Stimulated activated CD8-positive, alpha-beta memory T cell treated with anti-CD3 and anti-CD28 coated beads, Interleukin-4, amount 100 ng/mL, for 4 hours (primary cell): ENCODE data around the gene CDH8.
"Not testable (repeated sequence)": the region's sequence is repeated elsewhere in the genome, so short reads cannot be mapped to it uniquely, and the experiment has no call there.

Source experiments
- DNase-seq, 2 donors: peaks; one replicate each; pipeline ENCODE4 v3.0.0-alpha.2; 2020; ENCODE audit warnings: low read depth in 2 of 2, low spot score in 1 of 2

Gene CDH8

DNA sequence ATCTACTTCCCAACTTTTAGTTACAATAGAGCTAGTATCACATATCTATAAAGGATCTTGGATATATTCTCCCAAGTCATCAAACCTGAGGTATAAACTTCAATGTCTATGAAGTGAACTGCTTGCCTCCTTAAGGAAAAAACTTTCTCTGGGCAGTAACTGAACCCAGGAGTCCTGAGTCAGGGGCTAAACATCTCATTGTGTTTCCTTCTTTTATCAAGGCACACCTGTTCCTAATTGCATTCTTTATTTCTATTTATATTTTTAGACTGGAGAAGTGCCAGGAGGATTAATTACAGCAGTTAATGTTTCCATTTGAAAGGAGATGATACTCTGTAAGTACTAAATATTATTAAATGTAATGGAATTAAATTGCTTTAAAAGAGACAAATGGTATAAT is 98.6 kb downstream of the CDH8 start:
- DNase-seq = no peak

DNA sequence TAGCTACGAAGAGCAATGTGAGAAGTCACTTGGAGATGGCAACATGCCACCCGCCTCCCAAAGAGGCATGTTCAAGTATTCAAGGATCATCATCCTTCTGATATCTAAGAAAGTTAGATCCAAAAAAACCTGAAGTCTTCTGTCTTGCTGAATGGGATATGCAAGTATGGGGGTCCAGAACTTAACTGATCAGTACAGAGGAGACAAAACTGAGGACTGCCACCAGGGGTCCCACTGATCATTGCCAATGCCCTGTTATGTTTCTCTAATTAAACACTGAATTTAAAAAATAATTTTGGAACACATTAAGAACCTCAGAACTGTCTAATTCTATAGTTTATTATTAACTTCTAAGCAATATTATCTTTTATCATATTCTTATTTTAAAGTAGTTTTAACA is 99.7 kb downstream of the CDH8 start:
- DNase-seq = no peak

DNA sequence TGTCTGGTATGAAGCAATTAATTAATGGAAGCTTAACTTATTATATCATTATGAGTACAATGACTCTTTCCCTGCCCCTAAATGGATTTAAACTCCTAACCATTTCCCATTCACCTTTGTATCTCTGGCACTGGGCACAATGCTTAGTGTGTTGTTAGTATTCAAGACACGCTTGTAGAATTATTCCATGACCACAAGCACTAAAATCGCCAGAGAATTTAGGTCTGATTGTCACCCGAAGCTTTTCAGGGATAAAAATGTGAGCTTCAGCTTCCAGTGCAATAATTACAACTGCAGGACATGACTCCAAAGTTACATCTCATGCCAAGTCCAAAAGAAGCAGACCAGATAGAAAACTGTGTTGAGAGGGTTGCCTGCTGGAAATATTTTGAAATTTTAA is 101.6 kb downstream of the CDH8 start:
- DNase-seq = no peak

DNA sequence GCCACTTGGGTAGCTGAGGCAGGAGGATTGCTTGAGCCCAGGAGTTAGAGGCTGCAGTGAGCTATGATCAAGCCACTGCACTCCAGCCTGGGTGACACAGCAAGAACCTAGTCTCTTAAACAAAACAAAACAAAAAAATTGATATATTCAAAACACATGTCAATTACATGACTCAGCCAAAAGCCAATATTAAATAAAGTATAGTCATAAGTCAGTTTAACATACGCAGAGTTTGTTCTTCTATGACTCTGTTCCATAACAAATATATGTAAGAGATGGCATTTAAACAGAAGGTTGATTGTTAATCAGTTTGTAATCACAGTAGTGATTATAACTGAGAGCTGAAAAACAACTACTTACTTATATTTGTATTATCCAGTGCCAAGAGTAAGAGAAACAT is 106.5 kb downstream of the CDH8 start:
- no peak for DNase-seq

DNA sequence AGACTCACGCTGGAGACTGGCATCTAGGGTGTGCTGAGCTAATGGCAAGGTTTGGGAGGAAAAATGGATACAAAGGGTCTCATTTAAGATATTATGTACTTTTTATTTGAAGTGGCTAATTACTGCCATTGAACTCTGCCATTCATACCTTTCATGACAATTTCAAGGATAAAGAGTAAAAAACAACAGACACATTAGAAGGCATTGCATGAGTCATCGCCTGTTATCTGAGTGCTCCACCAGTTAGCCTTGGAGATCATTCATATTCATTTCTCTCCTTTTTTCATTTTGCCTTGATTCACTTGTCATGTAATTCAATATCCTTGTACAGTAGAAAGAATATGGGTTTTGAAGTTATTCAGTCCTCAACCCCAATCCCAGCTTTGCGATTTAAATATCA is 109.5 kb downstream of the CDH8 start:
- no peak for DNase-seq

DNA sequence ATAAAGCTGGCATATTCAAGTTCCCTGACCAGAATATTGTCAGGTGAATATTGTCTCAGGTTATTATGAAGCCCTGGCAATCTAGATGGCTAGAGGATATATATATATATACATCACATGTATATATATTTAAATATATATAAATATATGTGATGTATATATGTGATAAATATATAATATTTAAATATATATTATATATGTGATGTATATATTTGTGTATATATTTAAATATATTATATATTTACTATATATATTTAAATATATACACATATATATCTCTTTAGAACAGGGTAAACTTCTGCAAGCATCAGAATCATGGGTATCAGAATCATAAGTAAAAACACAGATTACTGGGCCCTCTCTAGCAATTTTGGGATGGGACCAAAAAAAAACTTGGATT is 112.6 kb downstream of the CDH8 start:
- DNase-seq = no peak

DNA sequence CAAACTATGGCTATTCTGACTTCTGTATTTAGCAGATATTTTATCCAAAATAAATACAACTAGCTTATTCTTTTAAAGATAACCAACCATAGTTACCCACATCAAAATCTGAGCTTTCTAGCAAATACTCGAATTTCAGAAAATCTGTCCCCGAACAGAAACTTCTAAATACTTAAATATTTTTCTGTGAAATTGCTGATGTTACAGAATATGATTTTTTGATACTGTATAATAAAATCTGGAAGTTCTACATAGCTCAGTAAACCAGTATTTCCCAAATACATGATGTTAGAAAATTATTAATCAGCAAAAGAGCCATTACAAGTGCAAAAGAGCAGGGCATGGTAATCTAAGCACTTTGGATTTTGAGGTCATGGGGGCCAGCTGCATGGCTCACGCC is 114.9 kb downstream of the CDH8 start:
- no peak for DNase-seq

DNA sequence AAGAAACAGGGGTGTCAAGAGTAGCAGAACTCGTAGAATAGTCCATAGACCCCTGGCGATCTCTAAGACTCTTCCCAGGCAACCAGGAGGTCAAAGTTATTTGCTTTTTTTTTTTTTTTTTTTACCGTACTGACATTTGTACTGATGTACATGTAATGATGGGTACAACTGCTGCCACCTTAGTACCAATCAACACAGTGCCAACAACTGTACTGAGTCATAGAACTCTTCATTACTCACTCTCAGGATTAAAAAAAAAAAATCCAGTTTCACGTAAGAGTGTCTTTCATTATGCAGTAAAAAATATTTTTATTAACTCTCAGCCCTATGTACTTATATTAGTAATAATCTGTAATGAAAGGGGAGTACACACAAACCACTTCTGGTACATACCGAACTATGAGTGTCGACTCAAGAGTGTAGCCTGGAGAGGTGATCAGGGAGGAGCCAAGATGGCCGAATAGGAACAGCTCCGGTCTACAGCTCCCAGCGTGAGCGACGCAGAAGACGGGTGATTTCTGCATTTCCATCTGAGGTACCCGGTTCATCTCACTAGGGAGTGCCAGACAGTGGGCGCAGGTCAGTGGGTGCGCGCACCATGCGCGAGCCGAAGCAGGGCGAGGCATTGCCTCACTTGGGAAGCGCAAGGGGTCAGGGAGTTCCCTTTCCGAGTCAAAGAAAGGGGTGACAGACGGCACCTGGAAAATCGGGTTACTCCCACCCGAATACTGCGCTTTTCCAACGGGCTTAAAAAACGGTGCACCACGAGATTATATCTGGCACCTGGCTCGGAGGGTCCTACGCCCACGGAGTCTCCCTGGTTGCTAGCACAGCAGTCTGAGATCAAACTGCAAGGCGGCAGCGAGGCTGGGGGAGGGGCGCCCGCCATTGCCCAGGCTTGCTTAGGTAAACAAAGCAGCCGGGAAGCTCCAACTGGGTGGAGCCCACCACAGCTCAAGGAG is 118.1 kb downstream of the CDH8 start:
- not testable (repeated sequence) for DNase-seq

DNA sequence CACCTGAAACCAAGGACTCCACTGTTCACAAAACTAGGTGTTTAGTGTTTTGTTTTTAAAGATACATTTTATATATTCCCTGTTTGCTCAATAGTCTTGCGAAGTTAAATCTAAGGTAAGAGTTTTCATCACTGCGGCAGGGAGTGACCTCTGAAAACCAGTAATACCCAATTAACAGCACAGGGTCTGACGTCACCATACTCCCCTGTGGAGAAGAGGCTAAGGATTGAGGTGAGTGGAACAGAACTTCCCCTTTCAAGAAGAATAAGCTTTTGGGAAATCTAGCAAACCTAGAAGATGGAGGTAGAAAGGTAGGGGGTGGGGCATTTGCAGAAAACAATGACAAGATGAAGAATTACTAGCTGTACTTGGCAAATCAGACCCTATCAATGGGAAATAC is 120.7 kb downstream of the CDH8 start:
- DNase-seq = no peak

DNA sequence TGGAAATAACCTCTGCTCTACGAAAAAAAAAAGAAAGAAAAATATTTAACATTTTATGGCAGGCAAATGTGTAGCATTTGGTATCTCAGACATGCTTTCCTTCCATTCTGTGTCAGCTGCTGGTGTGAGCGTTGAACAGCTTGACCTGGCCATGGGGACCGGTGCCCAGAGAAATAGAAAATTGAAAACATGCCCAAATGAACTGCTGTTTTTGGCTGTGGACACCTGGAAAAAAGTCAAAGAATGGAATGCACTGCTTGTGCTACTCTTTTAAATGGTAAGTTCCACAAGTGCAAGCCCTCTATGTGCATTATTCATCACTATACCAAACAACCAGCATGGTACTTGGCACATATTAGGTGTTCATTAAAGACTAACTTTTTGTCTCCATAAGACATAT is 127.2 kb downstream of the CDH8 start:
- DNase-seq = no peak

DNA sequence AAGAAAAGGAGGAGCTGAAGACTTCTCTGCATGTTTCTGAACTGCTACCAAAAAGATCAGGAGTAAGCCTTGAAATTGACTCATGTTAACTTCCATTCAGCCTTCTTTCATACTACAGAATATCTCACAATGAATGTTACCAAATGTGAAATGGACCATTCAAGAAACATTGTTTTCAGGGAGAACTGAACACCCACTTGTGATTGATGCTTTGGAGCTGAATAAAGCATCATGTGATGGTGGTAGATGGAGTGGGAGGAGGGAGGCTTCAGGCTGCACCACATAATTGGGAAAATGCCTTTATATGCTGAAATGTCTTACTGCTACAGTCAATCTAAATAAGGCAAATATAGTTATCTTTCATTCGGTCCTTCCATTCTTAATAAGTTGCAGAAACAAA is 127.8 kb downstream of the CDH8 start:
- DNase-seq = no peak

DNA sequence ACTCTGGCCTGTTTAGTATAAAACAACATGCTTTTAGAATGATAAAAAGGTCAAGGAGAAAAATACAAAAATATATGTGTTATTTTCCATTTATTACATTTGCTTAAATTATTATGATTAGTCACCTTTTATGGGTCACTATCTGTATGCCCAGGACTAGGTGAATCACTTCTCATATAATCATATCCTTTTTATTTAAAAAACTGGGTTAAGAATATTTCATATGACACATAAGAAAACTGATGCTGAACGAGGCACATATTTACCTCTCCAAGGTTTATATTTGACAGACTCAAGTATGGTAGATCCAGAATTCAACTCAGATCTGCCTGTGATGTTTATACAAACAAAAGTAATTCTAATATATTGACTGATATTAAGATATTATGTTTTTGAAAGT is 134.5 kb downstream of the CDH8 start:
- no peak for DNase-seq

DNA sequence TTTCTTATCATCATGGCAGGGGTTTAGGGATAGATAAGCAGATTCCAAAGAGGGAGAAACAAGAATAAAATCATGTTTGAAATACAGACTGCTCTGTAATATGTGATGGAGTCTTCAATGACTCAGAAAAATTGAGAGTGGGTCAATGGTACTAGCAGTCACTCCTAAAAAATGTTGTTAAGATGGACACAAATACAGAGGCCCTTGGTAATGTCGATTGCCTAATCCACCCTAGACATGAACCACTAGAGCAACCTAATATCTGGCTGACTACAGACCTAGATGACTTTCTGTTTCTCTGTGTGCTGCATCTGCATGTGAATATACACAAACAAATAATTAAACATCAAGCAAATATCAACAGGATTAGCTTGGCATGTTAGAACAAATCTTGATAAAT is 135.8 kb downstream of the CDH8 start:
- no peak for DNase-seq

DNA sequence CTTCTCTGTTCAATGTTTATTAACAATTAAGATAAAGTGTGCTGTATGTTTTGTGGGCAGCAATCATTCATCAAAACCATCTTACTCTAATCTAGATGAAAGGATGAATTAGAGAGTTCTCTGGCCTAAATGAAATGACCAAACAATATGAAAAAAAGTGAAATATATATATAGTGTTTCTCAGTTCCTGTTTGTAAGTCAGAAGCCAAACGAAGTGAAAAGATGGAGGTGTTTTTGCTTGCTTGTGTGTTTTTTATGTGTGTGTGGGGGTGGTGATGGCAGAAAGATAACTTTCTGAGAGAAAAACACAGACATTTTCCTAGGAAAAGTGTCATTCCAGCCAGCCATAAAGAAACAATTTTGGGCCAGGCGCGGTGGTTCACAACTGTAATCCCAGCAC is 138.6 kb downstream of the CDH8 start:
- no peak for DNase-seq

DNA sequence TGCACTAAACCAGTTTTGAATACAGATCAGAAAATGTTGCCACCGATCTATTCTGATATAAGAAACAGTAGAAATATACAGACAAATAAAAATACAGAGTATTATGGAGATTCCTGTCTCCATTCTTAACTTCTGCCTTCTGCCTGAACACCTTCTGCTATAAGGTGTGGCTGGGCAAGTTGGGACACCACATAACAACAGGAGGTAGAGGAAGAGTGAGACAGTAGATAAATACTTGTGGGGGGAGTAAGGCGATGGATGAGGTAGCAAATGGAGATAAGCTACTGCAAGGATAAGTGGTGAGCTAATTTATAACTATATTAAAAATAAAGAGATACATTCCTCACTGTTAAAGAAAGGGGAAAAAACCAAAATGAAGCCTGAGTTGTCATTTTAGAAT is 143.7 kb downstream of the CDH8 start:
- DNase-seq = no peak

DNA sequence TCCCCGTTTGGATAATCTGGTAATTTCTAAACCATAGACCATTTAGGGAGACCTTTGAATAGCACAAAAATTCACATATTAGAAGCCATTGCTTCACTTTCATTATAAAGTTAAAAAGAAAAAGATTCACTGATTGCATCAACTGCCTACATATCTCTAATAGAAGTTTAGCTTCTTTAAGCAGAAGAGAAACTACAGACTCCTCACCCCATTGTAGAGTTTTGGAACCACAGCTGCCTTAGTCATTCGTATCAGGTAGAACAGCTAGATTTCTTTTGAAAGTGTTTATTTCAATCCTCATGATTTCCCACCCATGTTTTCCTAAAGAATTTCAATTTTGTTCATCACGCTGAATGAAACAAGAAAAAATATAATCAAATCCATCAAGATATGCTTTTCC is 144.8 kb downstream of the CDH8 start:
- DNase-seq = no peak

DNA sequence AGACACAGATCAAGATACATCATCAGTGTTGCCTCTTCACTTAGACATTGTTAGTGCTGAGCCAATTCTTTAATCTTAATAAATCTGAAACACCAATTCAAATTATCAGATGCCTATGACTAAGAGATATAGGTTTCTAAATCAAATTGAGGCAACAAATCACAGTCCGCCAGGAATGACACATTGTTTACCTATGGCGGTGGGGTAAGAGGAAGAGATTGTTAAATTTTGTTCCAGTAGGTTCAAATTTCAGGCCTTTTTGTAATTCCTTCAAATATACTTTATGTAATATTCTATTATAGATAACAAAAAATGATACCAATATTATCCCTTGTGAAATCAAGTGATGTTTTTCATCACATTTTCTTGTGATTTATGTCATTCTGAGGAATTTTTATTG is 145.9 kb downstream of the CDH8 start:
- DNase-seq = no peak

DNA sequence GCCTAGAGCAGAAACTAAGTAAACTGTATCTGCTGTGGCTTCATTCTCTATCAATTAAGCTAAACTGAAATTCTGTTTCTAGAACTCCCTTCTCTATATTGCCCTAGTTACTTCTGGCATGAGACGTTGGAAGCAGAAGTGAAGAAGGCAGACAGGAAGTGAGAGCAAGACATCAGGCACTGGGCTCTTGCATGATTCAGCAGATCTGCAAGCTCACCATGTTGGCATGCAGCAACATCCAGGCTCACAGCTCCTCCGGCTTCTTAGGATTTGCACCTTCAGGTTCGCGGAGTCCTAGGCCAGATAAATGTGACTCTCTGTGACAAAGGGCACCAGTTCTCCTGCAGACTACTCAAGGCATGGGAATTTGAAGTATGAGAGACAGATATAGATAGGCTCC is 148.3 kb downstream of the CDH8 start:
- no peak for DNase-seq

DNA sequence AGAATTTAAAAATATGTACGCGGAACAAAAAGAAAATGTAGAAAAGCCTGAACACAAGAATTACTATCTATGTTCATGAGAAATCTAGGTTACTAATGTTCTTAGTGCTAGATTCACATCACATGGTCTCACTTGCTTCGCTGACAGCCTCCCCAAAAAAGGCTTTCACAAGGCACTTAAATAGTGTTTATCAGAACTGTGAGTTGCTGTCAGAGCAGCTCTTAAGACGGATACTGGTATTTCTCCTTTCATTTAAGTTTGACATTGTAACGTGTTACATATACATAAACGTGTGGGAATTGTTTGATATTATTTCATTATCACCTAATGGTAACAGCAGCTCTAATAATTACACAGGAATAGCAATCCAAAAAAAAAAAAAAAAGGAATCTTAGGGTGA is 150.9 kb downstream of the CDH8 start:
- no peak for DNase-seq

DNA sequence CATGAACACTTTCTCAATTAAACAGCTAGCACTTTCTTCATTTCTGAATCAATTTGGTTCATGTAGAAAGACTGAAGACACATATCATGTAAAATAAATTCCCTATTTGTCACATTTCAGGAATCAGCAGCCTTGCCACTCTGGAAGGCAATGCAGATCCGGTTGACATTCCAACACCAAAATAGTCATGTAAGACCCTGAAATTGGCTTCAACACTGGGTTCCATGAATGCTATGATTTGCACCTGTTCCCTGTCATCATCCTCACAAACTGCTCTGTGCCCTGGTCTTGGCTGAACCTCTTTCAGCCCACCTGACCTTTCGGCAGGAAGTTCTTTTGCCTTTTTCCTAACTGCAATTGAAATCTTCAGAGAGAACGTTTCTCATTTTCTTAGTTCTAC is 156.9 kb downstream of the CDH8 start:
- DNase-seq = no peak

DNA sequence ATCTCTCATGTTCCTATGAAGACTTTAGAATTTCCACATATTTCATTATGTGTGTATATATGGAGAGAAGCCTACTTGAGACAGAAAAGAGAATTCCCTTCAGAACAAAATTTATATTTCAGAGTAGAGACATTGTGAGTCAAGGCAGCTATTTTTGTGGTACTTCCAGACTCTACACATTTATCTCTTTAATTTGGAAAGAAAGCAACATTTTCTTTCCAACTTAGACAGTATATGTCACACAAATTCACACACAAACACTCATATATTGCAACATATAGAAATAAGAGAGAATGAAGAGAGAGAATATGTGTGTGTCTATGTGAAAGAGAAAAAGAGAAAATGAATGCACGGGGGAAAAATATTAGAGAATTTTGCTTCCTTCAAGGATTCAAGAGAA is 158.8 kb downstream of the CDH8 start:
- DNase-seq = no peak

DNA sequence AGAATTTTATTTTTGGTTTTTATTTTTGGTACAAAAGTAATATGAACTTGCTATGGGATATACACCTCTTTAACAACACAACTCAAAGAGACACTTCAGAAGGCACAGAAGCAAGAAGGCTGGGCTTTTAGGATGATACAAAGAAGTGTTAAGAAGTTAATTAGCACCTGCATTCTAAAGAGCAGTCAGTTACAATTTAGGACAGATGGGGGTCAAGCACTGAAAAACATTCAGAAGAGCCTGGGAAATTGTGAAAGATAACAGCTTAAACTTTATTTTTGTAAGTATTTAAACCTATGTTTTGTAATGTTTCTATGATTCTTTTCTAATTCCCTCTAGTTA is 163.5 kb downstream of the CDH8 start:
- DNase-seq = no peak
